Type B pancreatic cell (in vitro differentiated cells): ENCODE results near the gene SP1. TPM values are rescaled to one million over a fixed set of nuclear protein-coding genes. Genes with fewer than 3 reads are reported as not detected.

Experiments used
- DNase-seq: peaks from one replicate; pipeline ENCODE4 v3.0.0; 2021; ENCODE audit warnings: mixed read lengths; ENCODE audit not compliant: unreplicated experiment; ENCODE audit errors: extremely low spot score
- H3K27ac Mint-ChIP-seq: 2 replicates; pipeline ENCODE4 v1.8.0; 2021; ENCODE audit warnings: mild to moderate bottlenecking, mixed read lengths
- H3K27me3 Mint-ChIP-seq: 2 replicates; pipeline ENCODE4 v1.8.0; 2021; ENCODE audit warnings: mixed read lengths
- H3K36me3 Mint-ChIP-seq: 2 replicates; pipeline ENCODE4 v1.8.0; 2021; ENCODE audit warnings: mixed read lengths
- H3K4me1 Mint-ChIP-seq: one replicate; pipeline ENCODE4 v1.8.0; 2021; ENCODE audit warnings: mixed read lengths; ENCODE audit not compliant: unreplicated experiment
- H3K4me3 Mint-ChIP-seq: 2 replicates; pipeline ENCODE4 v1.8.0; 2021; ENCODE audit warnings: mild to moderate bottlenecking, mixed read lengths
- H3K9me3 Mint-ChIP-seq: 2 replicates; pipeline ENCODE4 v1.8.0; 2021; ENCODE audit warnings: mixed read lengths
- CTCF ChIP-seq: fragments of 200-600 bp; sonication (generic); conservative IDR thresholded peaks from 2 replicates; pipeline ENCODE4 v1.5.0; 2021; ENCODE audit warnings: antibody characterized with exemption, mild to moderate bottlenecking
- total RNA-seq: library from RNA; stranded (reverse); gene quantifications from 2 replicates; pipeline ENCODE4 v1.2.1, GENCODE V29; 2021; ENCODE audit warnings: low replicate concordance

Gene SP1
- total RNA-seq, 1 donor from 2014 or later, result 82.9 TPM

- TF ChIP-seq CTCF, result no peak
- no peaks in the 10 kb centered on the region for H3K9me3 Mint-ChIP-seq
- no peak for DNase-seq
- peak overlapping the region; percentile 78 for H3K4me3 Mint-ChIP-seq
- peaks cover 6% of the 10 kb centered on the region for H3K4me1 Mint-ChIP-seq
- peaks cover 25% of the 10 kb centered on the region for H3K27me3 Mint-ChIP-seq
- no peaks in the 10 kb centered on the region for H3K36me3 Mint-ChIP-seq
- no peak overlapping the region for H3K27ac Mint-ChIP-seq
These were observed 36.0 kb upstream of the SP1 start for GRCh38 chr12:53343969-53344368.

- Mint-ChIP-seq H3K9me3 (no peaks in the 10 kb centered on the region), H3K4me1 (peaks cover 6% of the 10 kb centered on the region), H3K36me3 (no peaks in the 10 kb centered on the region), H3K27ac (no peak overlapping the region), H3K4me3 (peak overlapping the region; percentile 78), H3K27me3 (peaks cover 25% of the 10 kb centered on the region)
- no peak for TF ChIP-seq CTCF
- no peak for DNase-seq
These were observed 35.5 kb upstream of the SP1 start for GRCh38 chr12:53344487-53344823.

GRCh38 chr12:53344824-53345485, 35.0 kb upstream of the SP1 start:
- no peaks in the 10 kb centered on the region for H3K9me3 Mint-ChIP-seq
- peak; percentile 70 for TF ChIP-seq CTCF
- peak; percentile 76 for DNase-seq
- H3K4me3 Mint-ChIP-seq, result peak overlapping the region; percentile 99
- H3K27me3 Mint-ChIP-seq, result peaks cover 22% of the 10 kb centered on the region
- H3K36me3 Mint-ChIP-seq, result no peaks in the 10 kb centered on the region
- peak overlapping the region; percentile 79 for H3K27ac Mint-ChIP-seq
- peaks cover 2% of the 10 kb centered on the region for H3K4me1 Mint-ChIP-seq

- Mint-ChIP-seq H3K9me3 (no peaks in the 10 kb centered on the region), H3K4me1 (no peaks in the 10 kb centered on the region), H3K27ac (peak overlapping the region; percentile 79), H3K4me3 (peak overlapping the region; percentile 99), H3K36me3 (no peaks in the 10 kb centered on the region), H3K27me3 (peaks cover 16% of the 10 kb centered on the region)
- TF ChIP-seq CTCF, result peak; percentile 29
- no peak for DNase-seq
These were observed 34.3 kb upstream of the SP1 start for GRCh38 chr12:53345486-53346188.

- no peaks in the 10 kb centered on the region for H3K4me1 Mint-ChIP-seq
- no peak overlapping the region for H3K4me3 Mint-ChIP-seq
- no peaks in the 10 kb centered on the region for H3K36me3 Mint-ChIP-seq
- H3K9me3 Mint-ChIP-seq, result no peaks in the 10 kb centered on the region
- no peak overlapping the region for H3K27ac Mint-ChIP-seq
- DNase-seq, result no peak
- peaks cover 11% of the 10 kb centered on the region for H3K27me3 Mint-ChIP-seq
- TF ChIP-seq CTCF, result no peak
These were observed 33.5 kb upstream of the SP1 start for GRCh38 chr12:53346491-53346890.
